GM19328 (cell line): ENCODE data around the gene PDE3B.
"Not testable (repeated sequence)": the region's sequence is repeated elsewhere in the genome, so short reads cannot be mapped to it uniquely, and the experiment has no call there.

ENCODE experiments used
- ATAC-seq: cut with Tn5 transposase; IDR thresholded peaks from one replicate; pipeline ENCODE4 v1.9.1; 2021; ENCODE audit warnings: mild to moderate bottlenecking, moderate library complexity; ENCODE audit not compliant: unreplicated experiment

PDE3B gene

DNA sequence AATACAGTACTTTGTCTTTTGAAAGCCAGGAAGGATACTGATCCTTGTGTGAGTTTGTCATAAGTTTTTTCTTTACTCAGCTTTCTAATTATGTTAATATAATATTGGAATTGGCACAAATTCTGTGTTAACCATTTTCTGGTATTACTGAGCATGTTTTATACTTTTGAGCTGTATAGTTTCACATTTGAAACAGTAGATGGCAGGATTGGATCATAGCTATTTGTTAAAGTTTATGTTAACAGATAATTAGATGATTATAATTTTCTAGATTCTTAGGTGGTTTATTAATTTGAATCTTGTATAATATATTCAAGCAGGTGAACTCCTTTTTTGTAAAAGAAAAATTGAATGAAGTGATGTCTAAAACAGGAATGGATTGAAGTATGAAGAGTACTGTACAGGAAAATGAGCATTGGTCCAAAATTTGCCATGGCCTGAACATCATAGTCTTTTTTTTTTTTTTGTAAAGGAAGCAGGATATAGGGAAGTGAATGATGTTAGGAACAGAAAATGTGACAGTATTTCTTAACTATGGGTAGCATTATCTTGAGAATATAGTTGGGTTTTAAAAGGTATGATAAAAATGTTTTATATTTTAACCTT lies 146.4 kb downstream of the PDE3B start:
- ATAC-seq = no peak

DNA sequence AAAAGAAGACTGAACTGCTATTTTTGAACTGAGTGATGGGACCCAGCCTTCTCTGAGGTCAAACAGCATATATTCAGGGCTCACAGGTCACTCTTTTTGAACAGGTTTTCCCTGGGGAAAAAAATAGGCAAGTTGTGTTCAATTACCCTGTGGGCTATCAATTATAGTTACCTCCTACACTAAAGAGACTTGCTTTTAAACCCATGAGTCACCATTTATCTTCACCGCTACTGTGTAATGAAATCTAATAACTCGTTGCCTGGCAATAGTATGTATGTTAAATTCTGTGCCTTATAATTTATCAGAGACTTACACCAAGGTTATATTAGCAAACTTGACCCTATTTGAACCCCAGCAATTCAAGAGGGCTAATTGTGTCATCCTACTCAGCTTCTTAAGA lies 149.9 kb downstream of the PDE3B start:
- ATAC-seq = no peak

DNA sequence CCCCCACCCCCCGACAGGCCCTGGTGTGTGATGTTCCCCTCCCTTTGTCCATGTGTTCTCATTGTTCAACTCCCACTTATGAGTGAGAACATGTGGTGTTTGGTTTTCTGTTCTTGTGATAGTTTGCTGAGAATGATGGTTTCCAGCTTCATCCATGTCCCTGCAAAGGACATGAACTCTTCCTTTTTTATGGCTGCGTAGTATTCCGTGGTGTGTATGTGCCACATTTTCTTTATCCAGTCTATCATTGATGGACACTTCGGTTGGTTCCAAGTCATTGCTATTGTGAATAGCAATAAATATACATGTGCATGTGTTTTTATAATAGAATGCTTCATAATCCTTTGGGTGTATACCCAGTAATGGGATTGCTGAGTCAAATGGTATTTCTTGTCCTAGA lies 152.4 kb downstream of the PDE3B start:
- ATAC-seq = not testable (repeated sequence)

DNA sequence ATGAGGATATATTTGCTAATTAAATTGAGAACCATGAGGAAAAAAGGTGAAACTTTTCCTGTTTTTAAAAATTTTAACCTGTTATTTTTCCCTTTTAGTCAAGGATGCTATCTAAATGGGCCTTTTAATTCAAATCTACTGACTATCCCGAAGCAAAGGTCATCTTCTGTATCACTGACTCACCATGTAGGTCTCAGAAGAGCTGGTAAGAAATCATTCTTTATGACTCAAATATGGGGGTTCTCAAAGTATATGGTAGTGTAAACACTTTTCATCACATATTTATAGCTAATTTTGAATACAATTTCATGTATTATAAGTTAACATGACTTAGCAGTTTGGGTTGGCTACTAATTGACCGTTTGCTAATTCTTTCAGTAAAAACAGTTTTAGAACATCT lies 160.2 kb downstream of the PDE3B start:
- ATAC-seq = no peak

DNA sequence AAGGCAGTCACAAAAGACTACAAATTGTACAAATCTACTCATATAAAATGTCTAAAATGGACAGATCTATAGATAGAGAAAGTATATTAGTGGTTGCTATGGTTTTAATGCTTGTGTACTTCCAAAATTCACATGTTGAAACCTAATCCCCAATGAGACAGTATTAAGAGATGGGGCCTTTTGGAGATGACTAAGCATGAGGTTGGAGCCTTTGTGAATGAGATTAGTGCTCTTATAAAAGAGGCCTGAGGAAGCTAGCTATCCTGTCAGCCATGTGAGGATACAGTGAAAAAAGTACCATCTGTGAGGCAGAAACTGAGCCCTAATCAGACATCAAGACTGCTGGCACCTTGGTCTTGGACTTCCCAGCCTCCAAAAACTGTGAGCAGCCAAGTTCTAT lies 165.9 kb downstream of the PDE3B start:
- ATAC-seq = no peak

DNA sequence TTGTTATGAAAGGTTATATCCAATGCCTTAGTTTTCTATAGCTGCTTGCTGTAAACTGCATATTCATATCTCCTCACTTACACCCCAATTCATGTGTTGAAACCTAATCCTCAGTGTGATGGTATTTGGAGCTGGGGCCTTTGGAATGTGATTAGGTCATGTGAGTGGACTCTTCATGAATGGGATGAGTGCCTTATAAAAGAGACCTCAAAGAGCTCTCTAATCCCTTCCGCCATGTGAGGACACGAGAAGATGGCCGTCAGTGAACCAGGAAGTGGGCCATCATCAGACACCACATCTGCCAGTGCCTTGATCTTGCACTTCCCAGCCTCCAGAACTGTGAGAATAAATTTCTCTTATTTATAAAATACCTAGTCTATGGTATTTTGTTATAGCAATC lies 169.2 kb downstream of the PDE3B start:
- ATAC-seq = no peak

DNA sequence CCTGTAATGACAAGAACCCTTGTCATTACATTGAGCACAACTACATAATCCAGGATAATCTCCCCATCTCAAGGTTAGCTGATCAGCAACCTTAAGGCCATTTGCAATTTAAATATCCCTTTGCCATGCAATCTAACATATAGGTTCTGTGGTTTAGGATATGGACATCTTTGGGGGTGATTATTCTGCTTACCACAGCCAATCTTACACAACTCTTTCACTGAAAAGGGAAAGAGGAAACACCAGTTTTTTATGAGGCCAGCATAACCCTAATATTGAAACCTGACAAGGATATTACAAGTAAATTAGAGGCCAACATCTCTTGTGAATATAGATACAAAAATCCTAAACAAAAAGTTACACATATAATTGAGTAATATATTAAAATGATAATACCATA lies 169.9 kb downstream of the PDE3B start:
- no peak for ATAC-seq

DNA sequence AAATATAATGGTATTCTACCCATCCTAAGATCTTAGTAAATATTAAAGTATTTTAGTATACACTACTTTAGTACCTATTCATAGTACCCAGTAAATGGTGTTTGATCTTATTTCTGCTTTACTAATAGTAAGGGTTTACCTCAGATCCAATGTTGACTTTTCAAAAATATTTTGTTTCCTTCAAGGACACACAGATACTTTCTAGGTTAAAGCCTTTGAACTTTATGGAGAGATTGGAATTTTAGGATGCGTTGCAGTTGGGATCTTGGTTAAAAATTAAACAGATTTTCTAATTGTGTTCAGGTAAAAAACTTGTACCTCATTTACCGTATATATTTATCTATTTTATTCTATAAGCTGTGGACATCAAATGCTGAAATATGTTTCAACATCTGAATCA lies 175.2 kb downstream of the PDE3B start:
- no peak for ATAC-seq

DNA sequence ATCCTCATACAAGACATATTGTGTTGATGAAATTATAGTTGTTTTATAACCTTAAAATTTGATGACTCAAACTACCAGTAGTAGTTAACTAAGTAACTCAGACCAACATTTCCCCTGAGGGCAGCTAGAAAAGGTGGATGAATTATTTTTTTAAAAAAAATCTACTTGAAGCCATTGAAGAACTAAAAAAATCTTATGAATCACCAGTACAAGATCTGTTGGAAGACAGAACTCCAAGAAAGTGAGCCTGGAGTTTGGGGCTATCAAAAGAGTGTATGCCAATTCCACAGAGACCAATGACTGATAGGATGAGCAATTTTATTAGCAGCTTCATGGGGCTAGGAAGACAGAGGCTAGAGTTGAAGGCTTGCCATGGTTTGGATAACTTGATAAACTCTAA lies 176.0 kb downstream of the PDE3B start:
- no peak for ATAC-seq

DNA sequence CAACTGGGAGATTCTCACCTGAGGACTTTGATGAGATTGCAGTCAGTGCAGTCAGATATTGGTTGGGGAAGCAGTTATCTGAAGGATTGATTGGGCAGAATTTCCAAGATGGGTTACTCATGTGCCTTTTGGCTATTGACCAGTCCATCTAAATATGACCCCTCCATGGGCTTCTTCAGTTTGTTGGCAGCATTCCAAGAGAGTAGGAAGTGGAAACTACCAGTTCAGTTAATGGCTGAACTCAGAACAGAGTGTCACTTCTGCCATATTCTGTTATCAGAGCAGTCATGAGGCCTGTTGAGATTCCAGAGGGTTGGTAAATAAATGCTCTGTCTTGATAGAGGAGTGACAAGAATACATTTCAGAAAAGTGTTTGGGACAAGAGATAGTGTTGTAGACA lies 177.4 kb downstream of the PDE3B start:
- ATAC-seq = no peak

DNA sequence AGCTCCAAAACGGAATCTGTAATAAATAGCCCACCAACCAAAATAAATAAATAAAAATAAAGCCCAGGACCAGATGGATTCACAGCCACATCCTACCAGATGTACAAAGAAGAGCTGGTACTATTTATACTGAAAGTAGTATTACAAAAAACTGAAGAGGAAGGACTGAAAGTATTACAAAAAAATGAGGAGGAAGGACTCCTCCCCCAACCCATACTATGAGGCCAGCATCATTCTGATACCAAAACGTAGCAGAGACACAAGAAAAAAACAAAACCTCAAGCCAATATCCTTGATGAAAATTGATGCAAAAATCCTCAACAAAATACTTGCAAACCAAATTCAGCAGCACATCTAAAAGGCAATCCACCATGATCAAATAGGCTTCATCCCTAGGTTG lies 183.0 kb downstream of the PDE3B start:
- no peak for ATAC-seq

DNA sequence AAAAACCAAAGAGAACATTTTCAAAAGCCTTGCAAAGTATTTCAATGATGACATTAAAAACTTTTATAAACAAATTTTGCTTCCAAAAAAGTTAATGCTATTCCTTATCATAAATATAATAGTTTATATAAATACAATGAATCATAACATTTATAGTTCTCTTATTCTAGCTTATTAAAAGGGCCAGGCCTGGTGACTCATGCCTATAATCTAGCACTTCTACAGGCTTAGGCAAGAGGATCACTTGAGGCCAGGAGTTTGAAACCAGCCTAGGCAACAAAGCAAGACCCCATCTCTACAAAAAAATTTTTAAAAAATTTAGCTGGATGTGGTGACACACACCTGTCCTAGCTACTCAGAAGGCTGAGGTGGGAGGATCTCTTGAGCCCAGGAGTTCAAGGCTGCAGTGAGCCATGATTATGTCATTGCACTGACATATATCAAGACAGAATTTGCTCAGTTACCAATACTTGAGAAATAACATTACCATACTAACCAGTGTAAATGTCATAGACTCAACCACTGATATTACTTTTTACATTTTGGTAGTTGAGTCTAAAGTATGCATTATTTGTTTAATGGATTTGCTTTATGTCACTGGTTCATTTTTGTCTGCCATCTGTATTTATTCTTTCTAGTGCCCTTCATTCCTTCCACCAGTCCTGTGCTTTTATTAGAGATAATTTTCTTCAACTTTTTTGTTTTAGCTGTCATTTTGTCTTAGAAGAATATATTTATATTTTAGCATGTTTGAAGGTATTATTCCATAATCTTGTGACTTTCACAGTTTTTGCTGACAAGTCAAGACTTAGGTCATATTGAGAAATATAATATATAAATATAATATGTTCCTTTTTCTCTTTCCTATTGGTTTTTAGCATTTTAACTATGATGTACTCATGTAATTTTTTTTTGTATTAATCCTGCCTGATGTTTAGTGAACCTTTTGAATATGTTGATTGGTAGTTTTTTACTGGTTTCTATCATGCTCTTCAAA lies 192.2 kb downstream of the PDE3B start:
- ATAC-seq = no peak

DNA sequence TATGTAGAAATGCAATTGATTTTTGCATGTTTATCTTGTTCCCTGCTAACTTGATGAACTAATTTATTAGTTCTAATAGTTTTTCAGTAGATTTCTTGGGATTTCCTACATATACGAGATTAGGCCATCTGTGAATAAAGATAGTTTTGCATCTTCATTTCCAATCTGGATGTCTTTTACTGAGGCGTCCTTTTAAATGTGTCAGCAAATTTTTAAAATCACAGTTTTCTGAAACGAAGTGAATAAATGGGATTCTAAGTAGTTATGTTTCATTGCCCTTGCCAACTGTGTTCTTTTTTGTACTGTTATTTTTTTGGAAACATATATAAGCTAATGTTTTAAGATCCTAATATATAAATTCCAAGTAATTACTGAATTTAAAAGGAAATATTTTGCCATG lies 198.4 kb downstream of the PDE3B start:
- ATAC-seq = no peak

DNA sequence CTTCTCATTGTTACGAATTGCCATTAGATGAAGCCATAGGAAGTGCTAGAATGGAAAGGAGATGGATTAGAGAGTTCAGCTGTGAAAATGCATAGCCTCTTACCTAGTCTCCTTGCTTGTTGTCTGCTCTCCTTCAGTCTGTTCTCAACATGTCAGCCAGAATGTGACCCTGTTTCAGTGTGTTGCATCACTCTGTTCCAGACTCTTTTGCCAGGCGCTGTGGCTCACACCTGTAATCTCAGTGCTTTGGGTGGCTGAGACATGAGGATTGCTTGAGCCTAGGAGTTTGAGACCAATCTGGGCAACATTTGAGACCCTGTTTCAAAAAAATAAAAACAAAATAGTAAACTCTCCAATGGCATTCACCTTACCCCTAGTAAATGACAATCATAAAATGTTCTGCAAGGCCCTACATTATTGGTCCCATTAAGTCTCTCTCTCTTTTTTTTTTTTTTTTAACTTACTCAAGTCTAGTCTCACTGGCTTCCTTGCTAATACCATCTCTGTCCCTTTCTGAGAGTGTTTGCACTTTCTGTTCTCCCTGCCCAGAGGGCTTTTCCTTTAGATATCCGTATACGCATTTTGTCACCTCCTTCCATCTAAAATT lies 209.1 kb downstream of the PDE3B start:
- no peak for ATAC-seq

DNA sequence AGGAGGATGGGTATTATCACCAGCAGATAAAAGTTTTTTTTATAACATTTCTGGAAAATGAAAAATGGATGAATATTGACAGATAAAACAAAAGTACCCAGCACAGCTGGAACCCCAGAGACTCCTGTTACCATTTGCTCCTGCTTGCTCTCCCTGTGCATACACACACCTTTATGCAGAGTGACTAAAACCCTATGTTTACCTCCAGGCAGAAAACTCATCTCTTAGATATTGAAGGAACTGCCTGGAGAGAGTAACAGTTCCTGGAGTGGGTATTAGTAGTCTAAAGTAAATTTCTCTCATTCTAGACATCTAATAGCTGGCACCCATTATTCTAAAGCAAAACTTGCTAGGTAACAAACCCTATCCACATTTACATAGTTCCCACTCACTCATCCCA lies 210.5 kb downstream of the PDE3B start:
- ATAC-seq = no peak

DNA sequence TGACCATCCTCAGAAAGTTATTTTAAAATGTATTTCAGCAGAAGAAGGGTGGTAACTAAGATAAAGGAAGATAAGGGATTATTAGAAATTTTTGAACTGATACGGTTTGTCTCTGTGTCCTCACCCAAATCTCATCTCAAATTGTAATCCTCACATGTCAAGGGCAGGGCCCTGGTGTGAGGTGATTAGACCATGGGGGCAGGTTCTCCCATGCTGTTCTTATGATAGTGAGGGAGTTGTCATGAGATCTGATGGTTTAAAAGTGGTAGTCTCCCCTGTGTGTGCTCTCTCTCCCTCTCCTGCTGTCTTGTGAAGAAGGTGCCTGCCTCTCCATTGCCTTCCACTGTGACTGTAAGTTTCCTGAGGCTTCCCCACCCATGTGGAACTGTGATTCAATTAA lies 212.3 kb downstream of the PDE3B start:
- no peak for ATAC-seq

DNA sequence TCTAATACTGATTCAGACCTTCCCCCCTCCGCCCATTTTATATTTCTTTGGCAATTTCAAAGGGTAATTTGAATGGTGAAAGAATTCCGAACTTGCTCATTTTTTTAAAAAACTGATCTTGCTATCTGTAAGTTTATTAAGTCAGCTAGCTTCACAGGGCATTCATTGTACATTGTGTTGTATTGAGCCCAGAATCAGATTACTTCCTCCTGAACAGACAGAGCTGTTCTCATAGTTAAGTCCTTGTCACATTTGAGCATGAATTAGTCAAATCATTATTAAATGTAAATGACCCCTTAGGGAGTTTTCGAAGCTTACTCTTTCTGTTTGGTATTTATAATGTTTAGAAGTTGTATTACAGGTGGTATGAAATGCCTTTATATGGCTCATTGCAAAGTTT lies 214.0 kb downstream of the PDE3B start:
- no peak for ATAC-seq

DNA sequence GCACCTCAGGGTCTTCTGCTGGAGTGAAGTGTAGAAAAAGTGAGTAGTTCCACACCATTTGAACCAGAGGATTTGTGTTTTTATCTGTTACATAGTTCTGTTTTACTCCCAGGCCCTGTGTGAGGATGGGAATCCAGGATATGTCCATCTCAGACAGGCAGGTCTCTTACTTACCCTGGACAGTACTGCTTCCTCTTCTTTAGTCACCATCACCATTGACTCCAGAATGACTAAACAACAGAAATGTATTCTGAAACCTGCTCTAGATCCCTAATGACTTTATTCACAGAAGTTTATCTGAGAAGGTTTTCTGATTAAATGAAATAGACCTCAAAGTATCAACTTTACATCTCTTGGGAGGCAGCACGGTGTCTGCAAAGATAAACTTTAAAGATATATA lies 214.8 kb downstream of the PDE3B start:
- ATAC-seq = no peak

DNA sequence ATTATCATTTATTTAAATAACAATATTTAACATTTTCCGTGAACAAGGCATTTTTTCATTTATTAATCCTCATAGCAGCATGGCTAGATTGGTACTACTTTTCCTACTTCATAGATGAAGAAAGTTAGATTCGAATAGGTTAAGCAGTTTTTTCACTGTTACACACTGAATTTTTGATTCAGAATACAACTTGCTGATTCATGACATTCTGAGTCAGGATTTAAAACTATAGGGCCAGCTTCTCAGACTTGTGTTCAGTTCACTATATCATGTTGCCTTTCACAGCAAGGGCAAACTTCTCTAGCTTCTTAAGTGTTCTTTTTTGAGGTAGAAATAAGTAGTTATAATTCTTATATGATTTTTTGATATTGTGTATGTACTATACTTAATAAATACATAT lies 216.9 kb downstream of the PDE3B start:
- no peak for ATAC-seq

DNA sequence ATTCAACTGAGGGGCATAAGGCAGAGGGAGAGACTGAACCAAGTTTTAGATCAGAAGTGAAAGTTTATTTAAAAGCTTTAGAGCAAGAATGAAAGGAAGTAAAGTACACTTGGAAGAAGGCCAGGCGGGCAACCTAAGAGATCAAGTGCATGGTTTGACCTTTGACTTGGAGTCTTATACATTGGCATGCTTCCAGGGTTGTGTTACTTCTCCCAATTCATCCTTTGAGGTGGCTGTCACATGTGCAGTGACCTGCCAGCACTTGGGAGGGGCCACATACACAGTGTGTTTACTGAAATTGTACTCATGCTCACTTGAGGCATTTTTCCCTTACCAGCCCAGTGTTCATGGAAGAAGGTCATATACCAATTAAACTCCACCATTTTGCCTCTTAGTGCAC lies 218.1 kb downstream of the PDE3B start:
- no peak for ATAC-seq

DNA sequence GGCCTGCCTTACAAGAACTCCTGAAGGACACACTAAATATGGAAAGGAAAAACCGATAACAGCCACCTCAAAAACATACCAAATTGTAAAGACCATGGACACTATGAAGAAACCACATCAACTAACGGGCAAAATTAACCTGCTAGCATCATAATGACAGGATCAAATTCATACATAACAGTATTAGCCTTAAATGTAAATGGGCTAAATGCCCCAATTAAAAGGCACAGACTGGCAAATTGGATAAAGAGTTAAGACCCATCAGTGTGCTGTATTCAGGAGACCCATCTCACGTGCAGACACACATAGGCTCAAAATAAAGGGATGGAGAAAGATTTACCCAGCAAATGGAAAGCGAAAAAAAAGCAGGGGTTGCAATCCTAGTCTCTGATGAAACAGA lies 220.2 kb downstream of the PDE3B start:
- not testable (repeated sequence) for ATAC-seq

DNA sequence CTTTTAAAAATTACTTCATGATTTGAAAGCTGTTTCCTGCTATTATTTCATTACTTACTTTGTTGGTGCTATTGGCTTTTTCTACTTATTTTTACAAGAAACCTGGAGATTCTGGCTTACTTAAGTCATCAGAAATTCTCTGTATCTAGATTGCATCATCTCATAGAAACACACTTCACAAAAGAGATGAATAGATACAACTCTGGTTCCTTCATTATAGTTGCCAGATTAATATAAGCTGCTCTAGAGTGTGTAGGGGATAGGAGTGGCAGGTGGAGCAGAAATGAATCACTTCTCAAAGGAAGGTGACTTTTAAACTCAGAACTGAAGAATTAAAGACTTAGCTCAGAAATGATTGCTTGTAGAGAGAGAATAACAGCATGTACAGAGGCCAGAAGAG lies 228.4 kb downstream of the PDE3B start:
- ATAC-seq = no peak
